Raji (cell line): ENCODE measurements around the gene FBXO30.

Experiments
- POLR2A ChIP-seq: IDR thresholded peaks from 2 replicates; pipeline ENCODE4 v1.6.1; 2011; ENCODE audit warnings: low read depth, low read length, control low read depth; ENCODE audit not compliant: insufficient read depth

The FBXO30 gene

GRCh38 chr6:145829950-145830349, 15.4 kb upstream of the FBXO30 start:
- no peak for TF ChIP-seq POLR2A

- no peak for TF ChIP-seq POLR2A
Measured at GRCh38 chr6:145829102-145829501, 14.5 kb upstream of the FBXO30 start.

GRCh38 chr6:145824344-145824743, 9.7 kb upstream of the FBXO30 start:
- TF ChIP-seq POLR2A = no peak

GRCh38 chr6:145823328-145823944, 8.8 kb upstream of the FBXO30 start:
- no peak for TF ChIP-seq POLR2A

GRCh38 chr6:145822456-145822855, 7.9 kb upstream of the FBXO30 start:
- TF ChIP-seq POLR2A = no peak

- TF ChIP-seq POLR2A = no peak
Measured at GRCh38 chr6:145819994-145820393, 5.4 kb upstream of the FBXO30 start.

- TF ChIP-seq POLR2A = no peak
Measured at GRCh38 chr6:145818796-145819195, 4.2 kb upstream of the FBXO30 start.

GRCh38 chr6:145816392-145816791, 1.8 kb upstream of the FBXO30 start:
- no peak for TF ChIP-seq POLR2A

GRCh38 chr6:145815309-145816274, 997 bp upstream of the FBXO30 start:
- TF ChIP-seq POLR2A = no peak

- TF ChIP-seq POLR2A = no peak
Measured at GRCh38 chr6:145814035-145814500, 527 bp downstream of the FBXO30 start.

GRCh38 chr6:145813285-145814034, 1.1 kb downstream of the FBXO30 start:
- no peak for TF ChIP-seq POLR2A

- no peak for TF ChIP-seq POLR2A
Measured at GRCh38 chr6:145811741-145812140, 2.9 kb downstream of the FBXO30 start.

GRCh38 chr6:145809785-145810184, 4.8 kb downstream of the FBXO30 start:
- no peak for TF ChIP-seq POLR2A

- TF ChIP-seq POLR2A = no peak
Measured at GRCh38 chr6:145809211-145809610, 5.4 kb downstream of the FBXO30 start.

GRCh38 chr6:145808239-145808638, 6.4 kb downstream of the FBXO30 start:
- no peak for TF ChIP-seq POLR2A
